Heart left ventricle (tissue), 16 donors: ENCODE results near the gene AQP2. TPM values are rescaled to one million over a fixed set of nuclear protein-coding genes. Genes with fewer than 3 reads are reported as not detected.

Experiments used
- ATAC-seq, 4 donors: fragments of 200-7000 bp; cut with Tn5 transposase; one replicate each; pipeline ENCODE4 v1.9.1; 2020 to 2022; ENCODE audit warnings: moderate library complexity in 4 of 4, mild to moderate bottlenecking in 3 of 4, moderate number of reproducible peaks in 1 of 4
- DNase-seq, 5 donors: peaks; one replicate each; pipeline ENCODE4 v3.0.0-alpha.2; 2020
- H3K27ac ChIP-seq, 12 donors: fragments of 200-600 bp; sonication (generic) in 4 of 12; one replicate each; pipeline versions ENCODE4 v1.5.0 to v1.8.0; 2016 to 2022; ENCODE audit warnings: mild to moderate bottlenecking in 2 of 12
- H3K27me3 ChIP-seq, 9 donors: fragments of 200-600 bp; sonication (generic) in 2 of 9; one replicate each; pipeline versions ENCODE4 v1.5.1 to v1.8.0; 2016 to 2022; ENCODE audit warnings: mild to moderate bottlenecking in 3 of 9
- H3K36me3 ChIP-seq, 9 donors: fragments of 200-600 bp; sonication (generic) in 2 of 9; one replicate each; pipeline versions ENCODE4 v1.5.0 to v1.8.0; 2018 to 2022; ENCODE audit warnings: mild to moderate bottlenecking in 2 of 9
- H3K4me1 ChIP-seq, 12 donors: fragments of 200-600 bp; sonication (generic) in 4 of 12; one replicate each; pipeline versions ENCODE4 v1.5.0 to v1.8.0; 2016 to 2022; ENCODE audit warnings: mild to moderate bottlenecking in 3 of 12
- H3K4me3 ChIP-seq, 12 donors: fragments of 200-600 bp; sonication (generic) in 4 of 12; one replicate each; pipeline versions ENCODE4 v1.5.0 to v1.8.0; 2017 to 2022; ENCODE audit warnings: mild to moderate bottlenecking in 9 of 12, moderate library complexity in 4 of 12
- H3K9me3 ChIP-seq, 12 donors: fragments of 200-600 bp; sonication (generic) in 4 of 12; one replicate each; pipeline versions ENCODE4 v1.5.0 to v1.8.0; 2016 to 2022; ENCODE audit warnings: mild to moderate bottlenecking in 1 of 12
- POLR2A ChIP-seq, 2 donors: fragments of 450-650 bp; IDR thresholded peaks; one replicate each; pipeline ENCODE4 v1.6.1; 2017; ENCODE audit warnings: antibody characterized with exemption in 2 of 2, mild to moderate bottlenecking in 2 of 2, moderate library complexity in 2 of 2
- WGBS, 4 donors: extraction: QIAGEN DNeasy Blood & Tissue Kit in 2 of 4; methylation state at CpG; one replicate each; pipeline versions ENCODE4 v1.1.5 to v1.1.7; 2013 to 2018; 5-methylcytosine and 5-hydroxymethylcytosine counted together
- intact Hi-C, 10 donors: fragments of 100-400 bp; cut with DNase I; formaldehyde crosslinking; loops; one replicate each; pipeline versions ENCODE4 v1.11.1 to v1.14.2; 2022
- polyA plus RNA-seq, 2 donors: library from polyadenylated mRNA; stranded (reverse); fragments of 200-250 nt; gene quantifications; one replicate each; pipeline ENCODE4 v1.2.3, GENCODE V29; 2013
- total RNA-seq, 9 donors: library from RNA; depleted of rRNA in 2 of 9; stranded (reverse); fragments of >200 nt in 2 of 9; fragmentation: NEBNext Ultra II Directional in 3 of 9; extraction: Animal tissue kit (Norgen Biotek cat#: 25700) in 3 of 9; gene quantifications; one replicate each; pipeline versions ENCODE4 v1.1.0 to v1.2.4, GENCODE V29; 2016 to 2023
- TF ChIP-seq, protein P1 (sequence below), 12 donors: fragments of 200-600 bp; sonication (generic) in 4 of 12; IDR thresholded peaks; one replicate each; pipeline versions ENCODE4 v1.5.0 to v1.8.0; 2018 to 2022; ENCODE audit warnings: antibody characterized with exemption in 12 of 12, mild to moderate bottlenecking in 5 of 12
- donor health status: ischemic (EF 13 %, LVEDD 7.1; RV severe dilation, severe dysfunction).
- donor health status: healthy with polysubstance abuse.
- donor health status: DM: no; HTN: yes; CAD: no.
- donor health status: DM: no; HTN: no; CAD: no.
- donor health status: ischemic (EF 25% LVEDD 6.9; RV normal size, moderate dysfunction).
- donor health status: ischemic (EF 25% LVEDD 5.7; RV mildly dilated, moderate dysfunction).
- donor health status: healthy.
- donor health status: DM: yes; HTN: yes; CAD: no.
- donor health status: ischemic (EF 35%, LVEDD 5.7; RV mildly dilated, moderate dysfunction).
- donor health status: nonischemic (EF 11% LVEDD 7.7; RV severe dilation, severe dysfunction).
- donor health status: DM: yes; HTN: yes; CAD: no.
- donor health status: PGD.
- donor health status: ischemic (EF 29% LVEDD 5.4; RV normal size, mild dysfunction).
- donor health status: nonischemic (EF 23%, LVEDD 6.1; RV moderate dilation, normal function).

Gene AQP2
- total and polyA plus RNA-seq, 11 donors = not detected

GRCh38 chr12:50004696-50005095 lies 54.2 kb downstream of the AQP2 start:
- intact Hi-C loops = no loop called here
- ATAC-seq = no peak

DNA sequence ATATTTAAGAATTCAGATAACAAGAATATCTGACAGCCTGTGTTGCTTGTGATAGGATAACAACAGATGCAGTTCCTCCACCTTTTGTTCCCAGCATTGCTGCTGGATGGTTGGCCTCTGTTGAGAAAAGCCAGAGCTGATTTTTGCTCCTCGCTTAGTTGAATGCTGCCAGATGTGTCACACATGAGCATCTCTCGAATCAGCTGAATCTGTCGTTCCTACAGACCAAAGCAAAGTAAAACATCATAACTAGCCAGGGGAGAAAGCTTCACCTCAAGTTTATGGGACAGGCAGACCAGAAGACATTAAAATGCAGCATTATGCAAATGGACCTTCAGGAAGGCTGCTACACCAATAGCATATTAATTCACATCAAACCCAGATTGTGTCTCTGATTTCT lies 54.6 kb downstream of the AQP2 start:
- no peaks in the 10 kb centered on the region for H3K9me3 ChIP-seq
- no peaks in the 10 kb centered on the region for H3K27me3 ChIP-seq
- H3K36me3 ChIP-seq = peaks cover 0 to 61% (median 3%) of the 10 kb centered on the region in 9 donors
- DNase-seq = no peak
- H3K4me1 ChIP-seq = peaks cover 0 to 14% (median 0%) of the 10 kb centered on the region in 12 donors
- no peak for ATAC-seq
- TF ChIP-seq POLR2A (IDR thresholded peaks at IDR 0.05) = no peak
- TF ChIP-seq, protein P1, sequence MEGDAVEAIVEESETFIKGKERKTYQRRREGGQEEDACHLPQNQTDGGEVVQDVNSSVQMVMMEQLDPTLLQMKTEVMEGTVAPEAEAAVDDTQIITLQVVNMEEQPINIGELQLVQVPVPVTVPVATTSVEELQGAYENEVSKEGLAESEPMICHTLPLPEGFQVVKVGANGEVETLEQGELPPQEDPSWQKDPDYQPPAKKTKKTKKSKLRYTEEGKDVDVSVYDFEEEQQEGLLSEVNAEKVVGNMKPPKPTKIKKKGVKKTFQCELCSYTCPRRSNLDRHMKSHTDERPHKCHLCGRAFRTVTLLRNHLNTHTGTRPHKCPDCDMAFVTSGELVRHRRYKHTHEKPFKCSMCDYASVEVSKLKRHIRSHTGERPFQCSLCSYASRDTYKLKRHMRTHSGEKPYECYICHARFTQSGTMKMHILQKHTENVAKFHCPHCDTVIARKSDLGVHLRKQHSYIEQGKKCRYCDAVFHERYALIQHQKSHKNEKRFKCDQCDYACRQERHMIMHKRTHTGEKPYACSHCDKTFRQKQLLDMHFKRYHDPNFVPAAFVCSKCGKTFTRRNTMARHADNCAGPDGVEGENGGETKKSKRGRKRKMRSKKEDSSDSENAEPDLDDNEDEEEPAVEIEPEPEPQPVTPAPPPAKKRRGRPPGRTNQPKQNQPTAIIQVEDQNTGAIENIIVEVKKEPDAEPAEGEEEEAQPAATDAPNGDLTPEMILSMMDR (IDR thresholded peaks at IDR 0.05) = no peak
- intact Hi-C loops = no loop called here
- H3K27ac ChIP-seq = peak overlapping the region in 1 of 12 donors; percentile 67
- H3K4me3 ChIP-seq = no peak overlapping the region
- WGBS, 4 donors = 25 to 65% (median 55%) methylated on average over 3 of the region's 3 CpGs

More at GRCh38 chr12:50004696-50005095, 54.2 kb downstream of the AQP2 start:
- Histone ChIP-seq H3K27ac (peak overlapping the region in 1 of 12 donors; percentile 67), H3K9me3 (no peaks in the 10 kb centered on the region), H3K36me3 (peaks cover 0 to 63% (median 3%) of the 10 kb centered on the region in 9 donors), H3K4me3 (no peak overlapping the region), H3K4me1 (peaks cover 0 to 14% (median 0%) of the 10 kb centered on the region in 12 donors), H3K27me3 (no peaks in the 10 kb centered on the region)
- no peak for DNase-seq
- TF ChIP-seq, protein P1 (IDR thresholded peaks at IDR 0.05) = no peak
- TF ChIP-seq POLR2A (IDR thresholded peaks at IDR 0.05) = no peak

GRCh38 chr12:50006280-50006679 lies 55.7 kb downstream of the AQP2 start:
- Histone ChIP-seq H3K27ac (peak overlapping the region in 1 of 12 donors; percentile 67), H3K4me1 (peaks cover 0 to 14% (median 0%) of the 10 kb centered on the region in 12 donors), H3K36me3 (peaks cover 0 to 50% (median 0%) of the 10 kb centered on the region in 9 donors), H3K9me3 (no peaks in the 10 kb centered on the region), H3K27me3 (no peaks in the 10 kb centered on the region), H3K4me3 (no peak overlapping the region)
- TF ChIP-seq POLR2A (IDR thresholded peaks at IDR 0.05) = no peak
- TF ChIP-seq, protein P1 (IDR thresholded peaks at IDR 0.05) = no peak
- 93 to 96% (median 96%) methylated on average over 7 of the region's 7 CpGs for WGBS, 4 donors
- intact Hi-C loops = no loop called here
- DNase-seq = no peak
- ATAC-seq = no peak

DNA sequence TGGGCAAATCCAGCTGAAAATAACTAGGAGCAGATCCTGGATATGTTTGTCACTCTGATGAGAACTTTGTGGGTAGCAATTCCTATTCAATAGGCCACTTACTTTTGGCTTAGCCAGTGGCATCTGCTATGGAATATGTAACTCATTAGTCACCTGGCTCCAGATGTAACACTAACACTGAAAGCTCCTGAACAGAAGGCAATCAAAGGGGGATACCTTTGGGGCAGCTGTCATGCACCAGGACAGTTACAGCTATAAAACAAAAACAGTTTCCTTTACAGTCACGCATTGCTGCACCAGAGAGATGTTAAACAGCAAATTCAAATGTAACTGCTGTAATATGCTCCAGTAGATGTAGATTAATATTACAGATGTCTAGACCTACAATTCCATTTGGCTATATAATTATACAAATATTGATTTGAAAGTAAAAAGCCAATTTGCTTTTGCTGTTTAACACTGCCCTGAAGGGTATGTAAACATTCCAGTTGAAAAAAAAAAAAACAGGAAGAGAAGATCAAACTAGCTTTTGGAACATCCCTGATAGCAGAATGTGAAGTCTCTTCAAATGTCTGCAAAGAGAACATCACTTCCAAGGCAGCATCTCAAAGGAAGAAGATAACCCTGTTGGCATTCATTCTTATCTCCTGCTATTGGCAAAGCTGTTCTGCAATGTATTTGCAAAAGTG lies 56.4 kb downstream of the AQP2 start:
- WGBS, 4 donors = 85 to 100% (median 96%) methylated on average over 1 of the region's 1 CpG
- TF ChIP-seq POLR2A (IDR thresholded peaks at IDR 0.05) = no peak
- TF ChIP-seq, protein P1 (IDR thresholded peaks at IDR 0.05) = no peak
- Histone ChIP-seq H3K4me3 (no peak overlapping the region), H3K27me3 (no peaks in the 10 kb centered on the region), H3K4me1 (peaks cover 0 to 14% (median 0%) of the 10 kb centered on the region in 12 donors), H3K36me3 (peaks cover 0 to 43% (median 0%) of the 10 kb centered on the region in 9 donors), H3K9me3 (no peaks in the 10 kb centered on the region), H3K27ac (peak overlapping the region in 1 of 12 donors; percentile 67)
- intact Hi-C loops = no loop called here
- ATAC-seq (no peak), DNase-seq (no peak)

Other genes with a start within 250 kb of the AQP2 start
- 10 to 100 TPM in 7 of 9 donors, 1 to 10 TPM in 2; 8.7 to 33.9 (median 14.3) TPM for gene FMNL3, start 243.3 kb upstream of the AQP2 start, total RNA-seq
- gene FMNL3, start 243.3 kb upstream of the AQP2 start, polyA plus RNA-seq = 1 to 10 TPM; 5.9 to 7.8 TPM
- gene TMBIM6, start 209.2 kb upstream of the AQP2 start, total RNA-seq = 100 to 1,000 TPM; 203 to 376 (median 252) TPM
- gene TMBIM6, start 209.2 kb upstream of the AQP2 start, polyA plus RNA-seq = 100 to 1,000 TPM; 105 to 285 TPM
- 10 to 100 TPM; 14.1 to 35.0 (median 25.0) TPM for gene NCKAP5L, start 122.3 kb upstream of the AQP2 start, total RNA-seq
- gene NCKAP5L, start 122.3 kb upstream of the AQP2 start, polyA plus RNA-seq = 10 to 100 TPM; 19.4 to 27.7 TPM
- 1 to 10 TPM; 1.7 to 3.9 (median 2.4) TPM for gene BCDIN3D, start 107.6 kb upstream of the AQP2 start, total RNA-seq
- 1 to 10 TPM; 1.6 to 2.2 TPM for gene BCDIN3D, start 107.6 kb upstream of the AQP2 start, polyA plus RNA-seq
- 10 to 100 TPM in 2 of 9 donors, 1 to 10 TPM in 6, under 1 TPM in 1; 0.33 to 15.0 (median 3.2) TPM for gene FAIM2, start 46.8 kb upstream of the AQP2 start, total RNA-seq
- 1 to 10 TPM; 5.0 to 6.0 TPM for gene FAIM2, start 46.8 kb upstream of the AQP2 start, polyA plus RNA-seq
- under 1 TPM in 5 of 9 donors, not detected in 4; 0.20 to 0.63 (median 0.44) TPM for gene AQP5, start 11.1 kb downstream of the AQP2 start, total RNA-seq
- gene AQP5, start 11.1 kb downstream of the AQP2 start, polyA plus RNA-seq = under 1 TPM; 0.61 to 0.78 TPM
- gene AQP6, start 22.2 kb downstream of the AQP2 start, total RNA-seq = not detected
- under 1 TPM; 0.04 TPM for gene AQP6, start 22.2 kb downstream of the AQP2 start, polyA plus RNA-seq
- 10 to 100 TPM in 1 of 9 donors, 1 to 10 TPM in 8; 1.9 to 17.8 (median 5.2) TPM for gene RACGAP1, start 74.8 kb downstream of the AQP2 start, total RNA-seq
- 1 to 10 TPM in 1 of 2 donors, under 1 TPM in 1; 0.91 to 5.8 TPM for gene RACGAP1, start 74.8 kb downstream of the AQP2 start, polyA plus RNA-seq
- gene ASIC1, start 106.9 kb downstream of the AQP2 start, total RNA-seq = 1 to 10 TPM in 4 of 9 donors, under 1 TPM in 5; 0.31 to 1.8 (median 0.87) TPM
- under 1 TPM; 0.38 to 0.71 TPM for gene ASIC1, start 106.9 kb downstream of the AQP2 start, polyA plus RNA-seq
- 10 to 100 TPM; 13.6 to 35.7 (median 22.0) TPM for gene SMARCD1, start 134.6 kb downstream of the AQP2 start, total RNA-seq
- gene SMARCD1, start 134.6 kb downstream of the AQP2 start, polyA plus RNA-seq = 10 to 100 TPM in 1 of 2 donors, 1 to 10 TPM in 1; 8.5 to 19.3 TPM
- gene GPD1, start 153.3 kb downstream of the AQP2 start, total RNA-seq = 10 to 100 TPM in 4 of 9 donors, 1 to 10 TPM in 5; 7.4 to 75.8 (median 9.7) TPM
- gene GPD1, start 153.3 kb downstream of the AQP2 start, polyA plus RNA-seq = 10 to 100 TPM in 1 of 2 donors, 1 to 10 TPM in 1; 10.0 to 18.1 TPM
- 100 to 1,000 TPM; 134 to 217 (median 154) TPM for gene COX14, start 161.5 kb downstream of the AQP2 start, total RNA-seq
- gene COX14, start 161.5 kb downstream of the AQP2 start, polyA plus RNA-seq = 100 to 1,000 TPM; 172 to 178 TPM
- gene CERS5, start 216.6 kb downstream of the AQP2 start, total RNA-seq = 10 to 100 TPM in 4 of 9 donors, 1 to 10 TPM in 5; 6.8 to 28.4 (median 9.3) TPM
- gene CERS5, start 216.6 kb downstream of the AQP2 start, polyA plus RNA-seq = 10 to 100 TPM; 12.6 to 21.6 TPM